Heart right ventricle (tissue), 16 donors: ENCODE data around the gene LOXL3. TPM values are rescaled to one million over a fixed set of nuclear protein-coding genes. Genes with fewer than 3 reads are reported as not detected.
A peak's percentile ranks its signal among the peaks of the same experiment; 100 is the strongest.

Experiments used
- ATAC-seq, 8 donors: fragments of 200-7000 bp; cut with Tn5 transposase; one replicate each; pipeline ENCODE4 v1.9.1; 2020; ENCODE audit warnings: mild to moderate bottlenecking in 8 of 8, moderate library complexity in 8 of 8, moderate number of reproducible peaks in 1 of 8
- DNase-seq, 2 donors: peaks; one replicate each; pipeline ENCODE4 v3.0.0-alpha.2; 2020
- H3K27ac ChIP-seq, 10 donors: fragments of 200-600 bp; sonication (generic) in 2 of 10; one replicate each; pipeline versions ENCODE4 v1.5.0 to v1.8.0; 2020 to 2022; ENCODE audit warnings: mild to moderate bottlenecking in 3 of 10
- H3K27me3 ChIP-seq, 7 donors: fragments of 200-600 bp; one replicate each; pipeline ENCODE4 v1.8.0; 2021 to 2022; ENCODE audit warnings: mild to moderate bottlenecking in 2 of 7
- H3K36me3 ChIP-seq, 9 donors: fragments of 200-600 bp; sonication (generic) in 1 of 9; one replicate each; pipeline versions ENCODE4 v1.5.0 to v1.8.0; 2020 to 2022; ENCODE audit warnings: mild to moderate bottlenecking in 2 of 9
- H3K4me1 ChIP-seq, 9 donors: fragments of 200-600 bp; sonication (generic) in 1 of 9; one replicate each; pipeline versions ENCODE4 v1.5.0 to v1.8.0; 2020 to 2022; ENCODE audit warnings: mild to moderate bottlenecking in 4 of 9
- H3K4me3 ChIP-seq, 10 donors: fragments of 200-600 bp; sonication (generic) in 2 of 10; one replicate each; pipeline versions ENCODE4 v1.5.0 to v1.8.0; 2020 to 2022; ENCODE audit warnings: mild to moderate bottlenecking in 7 of 10, moderate library complexity in 2 of 10
- H3K9me3 ChIP-seq, 11 donors: fragments of 200-600 bp in 10 of 11; sonication (generic) in 2 of 11; one replicate each; pipeline versions ENCODE4 v1.5.0 to v1.8.0; 2013 to 2022; ENCODE audit warnings: mild to moderate bottlenecking in 2 of 11, control low read depth in 1 of 11, moderate library complexity in 1 of 11
- WGBS, 2 donors: extraction: QIAGEN DNeasy Blood & Tissue Kit; methylation state at CpG; one replicate each; pipeline ENCODE4 v1.1.7; 2013; ENCODE audit warnings: inconsistent platforms in 1 of 2; 5-methylcytosine and 5-hydroxymethylcytosine counted together
- intact Hi-C, 10 donors: fragments of 100-400 bp; cut with DNase I; formaldehyde crosslinking; loops; one replicate each; pipeline versions ENCODE4 v1.11.1 to v1.14.2; 2022
- polyA plus RNA-seq, 2 donors: library from polyadenylated mRNA; stranded (reverse); fragments of 200-250 nt; gene quantifications; one replicate each; pipeline ENCODE4 v1.2.3, GENCODE V29; 2013
- total RNA-seq, 10 donors: library from RNA; stranded (reverse); fragmentation: NEBNext Ultra II Directional in 3 of 10; extraction: Animal tissue kit (Norgen Biotek cat#: 25700) in 3 of 10; gene quantifications; one replicate each; pipeline versions ENCODE4 v1.2.1 to v1.2.4, GENCODE V29; 2021 to 2023
- TF ChIP-seq, protein P1 (sequence below), 9 donors: fragments of 200-600 bp; sonication (generic) in 2 of 9; IDR thresholded peaks; one replicate each; pipeline versions ENCODE4 v1.5.0 to v1.8.0; 2021 to 2022; ENCODE audit warnings: antibody characterized with exemption in 9 of 9, mild to moderate bottlenecking in 5 of 9, moderate library complexity in 1 of 9
- donor health status: Arrhythmogenic right ventricular cardiomyopathy.
- donor health status: ischemic (EF 13 %, LVEDD 7.1; RV severe dilation, severe dysfunction).
- donor health status: healthy with polysubstance abuse.
- donor health status: DM: no; HTN: yes; CAD: no.
- donor health status: DM: no; HTN: no; CAD: no.
- donor health status: ischemic (EF 25% LVEDD 6.9; RV normal size, moderate dysfunction).
- donor health status: ischemic (EF 25% LVEDD 5.7; RV mildly dilated, moderate dysfunction).
- donor health status: healthy.
- donor health status: DM: yes; HTN: yes; CAD: no.
- donor health status: Ischemic cardiomyopathy.
- donor health status: ischemic (EF 35%, LVEDD 5.7; RV mildly dilated, moderate dysfunction).
- donor health status: nonischemic (EF 11% LVEDD 7.7; RV severe dilation, severe dysfunction).
- donor health status: DM: yes; HTN: yes; CAD: no.
- donor health status: PGD.
- donor health status: ischemic (EF 29% LVEDD 5.4; RV normal size, mild dysfunction).
- donor health status: nonischemic (EF 23%, LVEDD 6.1; RV moderate dilation, normal function).

The LOXL3 gene
- total and polyA plus RNA-seq, 12 donors, result 1.2 to 9.2 (median 2.6) TPM

DNA sequence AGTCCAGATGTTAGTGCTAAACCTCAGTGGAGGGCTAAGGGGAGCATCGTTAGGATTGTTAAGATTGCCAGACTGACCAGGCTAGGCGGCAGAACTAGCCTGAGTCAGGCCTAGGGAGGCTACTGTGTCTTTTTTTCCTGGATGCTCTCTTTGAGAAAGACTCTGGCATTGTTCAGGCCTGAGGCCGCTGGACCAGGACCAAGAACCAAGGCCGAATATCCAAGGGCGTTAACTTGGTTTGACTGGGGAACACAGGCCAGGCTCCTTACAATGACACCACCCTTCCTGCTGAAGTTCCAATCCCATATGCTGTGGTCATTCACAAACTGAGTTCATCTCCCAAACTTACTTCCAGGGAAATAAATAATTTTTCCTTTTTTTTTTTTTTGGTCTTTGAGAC, 13.5 kb downstream of the LOXL3 start:
- ATAC-seq (peak; percentile 71 to 95 (median 89)), DNase-seq (peak; percentile 66 to 73)
- H3K27me3 ChIP-seq, result no peaks in the 10 kb centered on the region
- no peak overlapping the region for H3K4me3 ChIP-seq
- TF ChIP-seq, protein P1, sequence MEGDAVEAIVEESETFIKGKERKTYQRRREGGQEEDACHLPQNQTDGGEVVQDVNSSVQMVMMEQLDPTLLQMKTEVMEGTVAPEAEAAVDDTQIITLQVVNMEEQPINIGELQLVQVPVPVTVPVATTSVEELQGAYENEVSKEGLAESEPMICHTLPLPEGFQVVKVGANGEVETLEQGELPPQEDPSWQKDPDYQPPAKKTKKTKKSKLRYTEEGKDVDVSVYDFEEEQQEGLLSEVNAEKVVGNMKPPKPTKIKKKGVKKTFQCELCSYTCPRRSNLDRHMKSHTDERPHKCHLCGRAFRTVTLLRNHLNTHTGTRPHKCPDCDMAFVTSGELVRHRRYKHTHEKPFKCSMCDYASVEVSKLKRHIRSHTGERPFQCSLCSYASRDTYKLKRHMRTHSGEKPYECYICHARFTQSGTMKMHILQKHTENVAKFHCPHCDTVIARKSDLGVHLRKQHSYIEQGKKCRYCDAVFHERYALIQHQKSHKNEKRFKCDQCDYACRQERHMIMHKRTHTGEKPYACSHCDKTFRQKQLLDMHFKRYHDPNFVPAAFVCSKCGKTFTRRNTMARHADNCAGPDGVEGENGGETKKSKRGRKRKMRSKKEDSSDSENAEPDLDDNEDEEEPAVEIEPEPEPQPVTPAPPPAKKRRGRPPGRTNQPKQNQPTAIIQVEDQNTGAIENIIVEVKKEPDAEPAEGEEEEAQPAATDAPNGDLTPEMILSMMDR (IDR thresholded peaks at IDR 0.05), result no peak
- H3K36me3 ChIP-seq, result peaks cover 0 to 4% (median 0%) of the 10 kb centered on the region in 9 donors
- H3K9me3 ChIP-seq, result no peaks in the 10 kb centered on the region
- peak overlapping the region; percentile 26 to 86 (median 70) for H3K27ac ChIP-seq
- intact Hi-C loops, result no loop called here
- peaks cover 0 to 21% (median 7%) of the 10 kb centered on the region in 9 donors for H3K4me1 ChIP-seq
- 45 to 54% methylated on average over 5 of the region's 5 CpGs for WGBS, 2 donors

DNA sequence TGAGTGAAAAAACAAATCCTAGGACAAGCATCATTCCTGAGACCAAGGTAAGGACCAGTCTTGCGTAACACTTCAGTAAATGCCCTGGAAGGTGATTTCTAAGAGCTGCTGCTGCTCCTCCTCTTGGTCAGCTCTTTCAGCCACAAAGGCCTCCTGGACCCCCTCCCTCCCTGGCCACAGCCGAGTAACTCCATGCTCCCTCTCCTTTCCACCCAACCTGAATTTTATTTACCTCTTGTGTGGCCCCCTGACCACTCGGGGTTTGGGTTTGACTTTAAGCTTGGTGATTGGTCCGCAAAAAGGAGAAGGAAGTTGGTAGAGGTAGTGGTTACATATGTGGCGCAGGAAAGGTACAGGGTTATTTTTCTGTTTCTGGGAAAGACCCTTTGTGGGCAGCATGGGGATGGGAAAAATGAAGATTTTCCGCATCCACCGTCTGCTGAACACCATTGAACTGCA, 14.8 kb downstream of the LOXL3 start:
- Histone ChIP-seq H3K36me3 (peaks cover 0 to 15% (median 0%) of the 10 kb centered on the region in 9 donors), H3K4me3 (no peak overlapping the region), H3K9me3 (no peaks in the 10 kb centered on the region), H3K27me3 (no peaks in the 10 kb centered on the region), H3K27ac (peak overlapping the region in 1 of 10 donors; percentile 86), H3K4me1 (peaks cover 0 to 21% (median 7%) of the 10 kb centered on the region in 9 donors)
- DNase-seq (no peak), ATAC-seq (no peak)
- TF ChIP-seq, protein P1 (IDR thresholded peaks at IDR 0.05), result no peak
- intact Hi-C loops, result no loop called here
- 80 to 85% methylated on average over 7 of the region's 7 CpGs for WGBS, 2 donors

DNA sequence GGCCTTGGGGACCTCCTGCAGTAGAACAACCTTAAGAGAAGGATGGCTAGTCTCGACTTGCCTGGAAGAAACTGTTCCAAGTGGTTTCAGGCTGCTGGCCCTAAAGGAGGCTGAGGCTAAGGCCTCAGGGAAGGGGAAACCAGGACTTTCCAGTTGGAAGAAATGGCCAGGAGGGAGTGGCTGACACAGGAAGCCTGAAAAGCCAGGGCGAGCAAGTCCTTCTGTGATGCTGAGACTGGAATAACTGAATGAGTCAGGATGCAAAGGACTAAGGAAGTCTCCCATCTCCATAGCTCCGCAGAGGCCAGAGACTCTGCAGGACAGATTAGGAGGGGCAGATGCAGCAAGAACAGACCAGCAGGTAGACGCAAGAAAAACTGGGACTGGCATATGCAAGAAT, 16.6 kb downstream of the LOXL3 start:
- intact Hi-C loops, result no loop called here

DNA sequence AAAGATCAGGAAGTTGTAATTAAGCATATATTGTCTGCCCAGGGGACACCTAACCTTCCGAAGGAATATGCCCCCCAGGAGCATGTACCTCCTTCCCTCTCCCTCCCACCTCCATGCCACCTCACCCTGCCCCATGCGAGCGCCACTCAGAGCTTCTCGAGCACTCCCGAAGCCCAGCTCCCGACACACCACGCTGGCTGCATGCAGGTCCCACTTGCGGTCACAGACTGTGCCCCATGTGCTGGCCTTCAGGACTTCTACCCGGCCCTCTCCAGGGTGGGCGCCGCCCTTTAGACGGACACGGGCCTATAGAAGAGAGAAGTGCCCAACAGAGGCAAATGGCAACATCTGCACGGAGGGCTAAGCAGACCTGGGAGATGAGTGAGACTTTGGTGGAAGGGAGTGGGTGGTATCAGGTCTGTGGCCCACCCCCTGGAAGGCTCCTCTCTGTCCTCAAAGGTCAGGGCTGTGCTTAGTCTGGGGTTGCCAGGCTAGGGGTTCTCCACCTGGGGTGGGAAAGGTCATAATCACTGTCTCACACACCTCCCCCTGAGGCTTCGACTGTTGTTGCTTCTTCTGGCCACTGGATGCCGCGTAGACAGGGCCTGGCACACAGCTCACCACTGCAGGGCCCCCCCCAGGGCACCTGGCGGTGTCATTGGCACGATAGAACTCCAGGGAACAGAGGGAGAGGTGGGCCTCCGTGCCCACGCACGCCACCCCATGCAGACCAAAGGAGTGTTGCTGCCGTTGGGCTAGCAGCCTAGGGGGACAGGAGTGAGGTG, 17.4 kb downstream of the LOXL3 start:
- intact Hi-C loops, result no loop called here
- DNase-seq, result no peak
- TF ChIP-seq, protein P1 (IDR thresholded peaks at IDR 0.05), result no peak
- peaks cover 6 to 26% (median 9%) of the 10 kb centered on the region in 9 donors for H3K4me1 ChIP-seq
- 89 to 91% methylated on average over 23 of the region's 23 CpGs for WGBS, 2 donors
- H3K27me3 ChIP-seq, result no peaks in the 10 kb centered on the region
- no peak for ATAC-seq
- no peak overlapping the region for H3K4me3 ChIP-seq
- H3K9me3 ChIP-seq, result no peaks in the 10 kb centered on the region
- H3K36me3 ChIP-seq, result peaks cover 0 to 41% (median 12%) of the 10 kb centered on the region in 9 donors
- no peak overlapping the region for H3K27ac ChIP-seq

More for the DNA sequence above, 16.6 kb downstream of the LOXL3 start:
- DNase-seq (no peak), ATAC-seq (no peak)
- TF ChIP-seq, protein P1 (IDR thresholded peaks at IDR 0.05), result no peak
- peaks cover 0 to 33% (median 11%) of the 10 kb centered on the region in 9 donors for H3K36me3 ChIP-seq
- H3K9me3 ChIP-seq, result no peaks in the 10 kb centered on the region
- H3K4me3 ChIP-seq, result no peak overlapping the region
- H3K27ac ChIP-seq, result no peak overlapping the region
- peaks cover 0 to 19% (median 7%) of the 10 kb centered on the region in 9 donors for H3K4me1 ChIP-seq
- no peaks in the 10 kb centered on the region for H3K27me3 ChIP-seq
- WGBS, 2 donors, result 62 to 63% methylated on average over 4 of the region's 4 CpGs
